Hippocampal formation (tissue), 2 donors: ENCODE data around the gene SH3PXD2A.

Experiments used
- DNase-seq, 2 donors: peaks; one replicate each; lab custom pipeline; 2025; lab: John Stamatoyannopoulos, UW

Gene SH3PXD2A

GRCh38 chr10:103685880-103686669 lies 169.3 kb downstream of the SH3PXD2A start:
- peak; percentile 61 to 74 for DNase-seq

- DNase-seq, result no peak
Observed at GRCh38 chr10:103683851-103684250, 171.5 kb downstream of the SH3PXD2A start.

- DNase-seq, result no peak
Observed at GRCh38 chr10:103682631-103683030, 172.7 kb downstream of the SH3PXD2A start.

- DNase-seq, result no peak
Observed at GRCh38 chr10:103681617-103682399, 173.6 kb downstream of the SH3PXD2A start.

DNA sequence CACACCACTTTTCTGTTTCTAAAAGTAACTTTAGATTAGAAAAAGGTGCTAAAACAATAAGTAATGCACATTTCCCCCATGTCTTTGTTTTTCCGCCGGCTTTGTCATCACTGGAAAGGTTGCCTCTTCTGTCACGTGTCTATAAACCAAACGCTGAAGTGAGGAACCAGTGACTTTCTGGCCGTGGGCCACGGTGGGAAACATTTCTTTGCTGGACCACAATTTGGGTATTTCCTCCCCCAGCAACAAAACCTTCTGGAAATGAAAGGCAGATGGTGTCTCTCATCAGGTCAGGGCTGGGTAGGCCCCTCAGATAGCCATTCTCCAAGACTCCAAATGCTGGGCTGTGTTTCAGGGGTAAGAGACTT lies 174.5 kb downstream of the SH3PXD2A start:
- no peak for DNase-seq

DNA sequence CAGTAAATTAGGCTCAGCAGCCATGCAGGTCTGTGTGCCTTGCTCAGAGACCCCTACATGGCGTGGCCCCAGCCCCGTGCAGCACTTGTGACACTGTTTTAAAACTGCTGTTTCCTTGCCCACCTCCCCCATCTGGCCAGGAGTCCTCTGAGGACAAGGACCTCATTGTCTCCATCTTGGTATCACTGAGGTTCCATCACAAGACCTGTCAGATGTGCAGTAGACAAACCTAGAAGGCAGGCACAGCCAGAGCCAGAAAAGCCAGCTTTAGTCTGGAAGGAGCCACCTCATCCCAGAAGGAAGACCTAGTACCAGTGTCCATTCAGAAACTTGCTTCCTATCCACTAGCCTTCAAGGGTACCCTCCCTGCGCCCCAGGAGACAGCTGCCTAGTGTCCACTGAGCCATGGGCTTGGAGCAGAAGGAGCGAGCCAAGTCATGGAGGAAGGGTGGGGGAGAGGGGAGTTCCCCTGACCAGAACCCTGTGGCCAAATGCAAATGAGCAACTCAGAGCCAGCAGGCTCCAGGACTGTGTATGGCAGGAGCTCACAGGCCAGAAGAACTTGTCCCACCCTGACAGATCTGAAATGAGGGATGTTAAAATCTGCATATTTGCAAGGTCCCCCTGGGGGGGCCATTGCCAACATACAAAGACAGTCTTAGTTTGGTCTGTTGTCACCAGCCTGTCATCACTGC lies 176.1 kb downstream of the SH3PXD2A start:
- no peak for DNase-seq

- peak; percentile 73 to 79 for DNase-seq
Observed at GRCh38 chr10:103678178-103678526, 177.2 kb downstream of the SH3PXD2A start.

DNA sequence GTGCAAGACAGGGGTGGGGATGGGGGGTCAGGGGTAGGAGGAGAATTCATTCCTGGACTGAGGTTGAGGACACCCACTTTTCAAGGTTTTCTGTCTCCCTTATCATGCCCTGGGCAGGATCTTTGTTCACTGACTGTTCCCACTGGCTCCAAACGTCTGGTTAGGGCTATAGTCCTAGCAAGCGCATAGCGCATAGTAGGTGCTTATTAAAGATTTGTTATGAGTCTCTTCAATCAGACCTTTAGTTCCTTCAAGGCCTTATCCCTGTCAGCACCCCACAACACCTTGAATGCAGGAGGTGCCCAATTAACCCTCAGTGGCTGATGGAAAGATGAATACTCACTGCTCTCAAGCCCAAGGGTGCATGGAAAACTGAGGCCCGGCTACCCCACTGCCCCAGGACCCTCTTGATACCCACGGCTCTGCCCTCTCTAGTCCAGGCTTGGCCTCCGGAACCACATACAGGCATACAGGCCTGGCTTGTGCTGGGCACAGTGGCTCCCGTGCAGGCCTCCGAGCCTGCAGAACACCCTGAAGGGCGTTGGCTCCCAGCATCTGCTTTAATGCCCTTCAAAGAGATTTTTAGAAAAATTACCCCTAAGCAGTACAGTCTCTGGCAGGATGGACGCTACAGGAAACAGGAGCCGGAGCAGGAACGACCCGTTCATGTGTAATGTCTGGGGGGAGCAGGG lies 177.7 kb downstream of the SH3PXD2A start:
- no peak for DNase-seq

DNA sequence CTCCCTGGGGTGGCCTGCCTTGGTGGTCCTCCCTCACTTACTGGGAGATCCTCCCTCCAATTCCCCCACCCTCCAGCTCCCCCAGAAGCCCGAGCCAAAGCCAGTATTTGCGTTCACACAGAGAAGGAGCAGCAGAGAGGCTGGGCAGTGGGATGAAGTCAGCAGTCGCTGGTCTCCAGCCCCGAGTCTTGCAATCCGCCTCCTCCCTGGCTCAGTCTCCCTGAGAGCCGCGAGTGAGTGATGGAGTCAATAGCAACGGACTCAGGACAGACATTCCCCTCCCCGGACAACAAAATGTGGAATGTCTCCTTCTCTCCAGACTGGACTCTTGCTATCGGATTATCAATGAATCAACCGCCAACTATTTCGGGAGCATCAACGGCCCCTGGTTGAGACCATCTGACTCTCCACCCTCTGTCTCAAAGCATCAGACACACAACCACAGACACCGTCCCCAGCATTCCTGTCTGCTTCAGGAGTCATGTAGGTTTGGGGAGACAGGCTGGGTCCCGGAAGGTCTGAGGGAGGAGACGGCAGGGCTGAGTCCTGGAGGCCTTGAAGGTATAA lies 178.4 kb downstream of the SH3PXD2A start:
- no peak for DNase-seq

- no peak for DNase-seq
Observed at GRCh38 chr10:103676058-103676785, 179.2 kb downstream of the SH3PXD2A start.

- DNase-seq, result no peak
Observed at GRCh38 chr10:103673606-103674005, 181.8 kb downstream of the SH3PXD2A start.

DNA sequence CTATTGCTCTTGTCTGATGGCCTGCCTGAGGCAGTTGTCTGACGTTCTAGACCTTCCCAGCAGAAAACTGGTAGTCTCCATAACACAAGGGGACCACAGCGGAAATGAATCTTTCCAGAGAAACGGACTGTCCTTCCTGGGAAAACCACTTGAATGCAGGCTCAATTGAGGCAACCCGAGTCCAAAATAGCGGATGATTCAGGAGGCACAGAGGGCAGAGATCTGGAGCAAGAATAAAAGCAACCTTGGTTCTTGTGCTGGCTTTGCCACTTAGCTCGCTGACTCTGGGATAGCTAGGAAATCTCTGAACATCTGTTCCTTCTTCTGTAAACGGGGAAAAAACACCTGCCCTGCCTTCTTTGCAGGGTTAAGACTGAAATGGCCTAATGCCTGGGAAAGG lies 183.0 kb downstream of the SH3PXD2A start:
- DNase-seq, result no peak

DNA sequence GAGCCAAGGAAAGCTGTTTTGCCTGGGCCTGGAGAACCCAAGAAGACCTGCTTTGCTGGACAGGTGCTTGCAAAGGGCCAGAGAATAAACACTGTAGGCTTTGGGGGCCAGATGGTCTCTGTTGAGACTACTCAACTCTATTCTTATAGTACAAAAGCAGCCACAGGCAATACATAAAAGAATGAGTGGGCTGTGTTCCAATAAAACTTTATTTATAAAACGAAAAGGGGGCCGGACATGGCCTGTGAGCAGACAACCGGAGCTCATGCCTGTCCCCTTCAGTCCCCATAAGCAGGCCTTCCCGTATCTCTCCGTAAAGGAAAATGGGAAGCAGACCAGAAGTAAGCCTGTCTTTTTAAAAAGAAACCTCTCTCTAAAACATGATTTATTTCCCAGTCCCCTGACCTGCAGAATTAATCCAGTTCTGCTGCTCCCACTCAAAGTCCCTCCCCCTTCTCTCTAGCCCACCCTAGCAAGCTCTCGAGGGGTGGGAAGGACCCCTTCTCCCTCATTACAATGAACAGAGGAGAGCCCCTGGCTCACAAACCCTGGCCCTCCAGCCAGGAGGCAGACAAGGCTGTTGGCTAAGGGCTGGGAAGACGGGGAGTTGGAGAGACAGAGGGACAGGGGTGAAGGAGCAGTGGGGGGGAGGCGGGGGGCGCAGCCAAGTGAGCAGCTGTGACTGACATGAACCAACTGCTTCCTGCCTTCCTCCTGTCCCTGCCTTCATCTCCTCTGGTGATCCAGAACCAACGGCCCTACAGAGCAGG lies 184.1 kb downstream of the SH3PXD2A start:
- no peak for DNase-seq

- DNase-seq, result no peak
Observed at GRCh38 chr10:103669944-103670343, 185.4 kb downstream of the SH3PXD2A start.

GRCh38 chr10:103669243-103669929 lies 186.0 kb downstream of the SH3PXD2A start:
- DNase-seq, result no peak

DNA sequence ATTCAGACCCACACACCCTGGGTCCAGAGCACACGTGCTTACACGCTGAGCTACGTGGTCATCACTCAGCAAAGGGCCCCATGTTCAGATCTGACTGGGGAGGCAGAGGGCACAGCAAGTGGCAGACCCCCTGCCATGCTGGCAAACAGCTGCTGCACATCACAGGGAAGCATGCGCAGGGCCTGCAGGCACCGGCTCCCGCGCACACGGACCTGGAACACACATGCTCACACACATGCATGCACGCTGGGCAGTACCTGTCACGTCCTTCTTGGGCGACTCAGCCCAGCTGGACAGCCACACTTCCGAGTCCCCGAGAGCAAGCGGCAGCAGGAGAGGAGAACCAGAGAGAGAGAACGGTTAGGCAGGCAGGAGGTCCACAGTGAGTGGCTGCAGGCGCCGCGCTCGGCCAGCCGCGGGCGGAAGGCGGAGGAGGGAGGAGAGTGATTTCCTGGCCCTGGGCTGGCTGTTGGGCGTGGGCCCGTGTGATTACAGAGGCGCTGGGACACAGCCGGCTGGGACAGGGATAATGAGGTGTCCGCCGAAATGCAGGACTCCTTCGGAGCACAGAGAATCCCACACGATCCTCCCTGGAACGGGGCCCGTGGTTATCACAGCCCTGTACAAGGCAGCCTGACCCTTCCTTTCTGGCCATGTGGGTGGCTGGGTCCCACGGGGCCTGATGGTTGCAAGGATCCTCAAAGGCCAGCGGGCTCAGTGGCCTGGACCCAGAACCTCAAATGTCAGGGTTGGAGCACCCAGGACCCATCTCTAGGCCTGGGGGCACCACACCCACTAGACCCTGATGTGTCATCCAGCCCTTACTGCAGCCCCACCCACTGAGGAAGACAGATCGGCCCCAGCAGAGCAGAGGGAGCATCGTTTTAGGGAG lies 186.8 kb downstream of the SH3PXD2A start:
- DNase-seq, result no peak

- DNase-seq, result no peak
Observed at GRCh38 chr10:103667356-103667755, 188.0 kb downstream of the SH3PXD2A start.

DNA sequence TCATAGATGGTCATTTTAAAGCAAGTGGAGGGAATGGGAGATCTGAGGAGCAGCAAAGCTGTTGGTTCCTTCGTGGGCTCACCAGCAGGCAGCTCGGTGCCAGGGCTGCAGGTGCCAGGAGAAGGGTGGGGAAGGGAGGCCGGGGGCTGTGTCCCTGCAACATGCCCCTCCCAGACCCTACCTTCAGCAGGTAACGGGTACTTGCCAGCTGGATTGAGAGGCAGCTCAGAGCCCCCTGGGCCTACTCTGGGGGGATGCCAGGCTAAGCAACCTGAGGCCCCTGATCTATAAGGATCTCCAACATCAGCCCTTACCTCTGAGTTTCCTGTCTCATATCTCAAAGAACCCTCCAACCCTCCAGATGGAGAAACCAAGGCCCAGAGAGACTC lies 188.6 kb downstream of the SH3PXD2A start:
- DNase-seq, result no peak
